Renal pelvis (tissue), 4 donors: ENCODE measurements around the gene SLC26A2. TPM values are rescaled to one million over a fixed set of nuclear protein-coding genes. Genes with fewer than 3 reads are reported as not detected.
A peak's percentile ranks its signal among the peaks of the same experiment; 100 is the strongest.

ENCODE experiments used
- DNase-seq: peaks from one replicate; pipeline ENCODE4 v3.0.0-alpha.2; 2013
- polyA plus RNA-seq, 3 donors: library from polyadenylated mRNA; unstranded; fragments of 120-200 nt; gene quantifications; one replicate each; pipeline ENCODE4 v1.2.1, GENCODE V29; 2013; ENCODE audit not compliant: insufficient read length in 3 of 3

Gene SLC26A2
- polyA plus RNA-seq, 3 donors, result 16.8 to 20.3 (median 17.2) TPM

DNA sequence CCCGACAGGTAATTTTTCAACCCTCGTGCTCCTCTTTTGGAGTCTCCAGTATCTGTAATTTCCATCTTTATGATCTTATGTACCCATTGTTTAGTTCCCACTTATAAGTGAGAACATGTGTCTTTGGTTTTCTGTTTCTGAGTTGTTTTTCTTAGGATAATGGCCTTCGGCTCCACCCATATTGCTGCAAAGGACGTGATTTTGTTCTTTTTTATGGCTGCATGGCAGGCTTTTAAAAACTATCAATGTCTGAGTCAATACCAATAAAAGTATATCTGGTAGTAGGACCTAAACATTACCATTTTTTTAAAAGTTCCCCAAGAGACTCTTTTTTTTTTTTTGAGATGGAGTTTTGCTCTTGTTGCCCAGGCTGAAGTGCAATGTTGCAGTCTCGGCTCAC is 3.9 kb upstream of the SLC26A2 start:
- DNase-seq, result no peak

DNA sequence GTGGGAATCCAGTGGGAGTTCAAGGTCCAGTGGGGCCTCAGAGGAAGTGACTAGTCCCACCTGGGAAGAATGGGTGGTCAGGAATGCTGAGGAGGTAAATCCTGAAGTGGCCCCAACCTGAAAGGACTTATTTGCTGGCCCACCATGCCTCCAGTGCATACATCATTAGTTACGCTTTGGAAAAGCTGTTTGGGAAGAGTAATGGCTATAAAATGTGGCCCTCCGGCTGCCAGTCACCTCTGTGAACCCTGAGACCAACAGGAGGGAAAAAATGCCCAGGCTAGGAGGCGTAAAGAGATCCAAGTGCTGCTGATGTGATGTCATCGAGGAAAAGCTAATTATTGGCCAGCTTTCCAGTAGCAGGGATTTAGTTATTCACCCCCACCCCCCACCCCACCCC is 2.7 kb upstream of the SLC26A2 start:
- peak; percentile 64 for DNase-seq

DNA sequence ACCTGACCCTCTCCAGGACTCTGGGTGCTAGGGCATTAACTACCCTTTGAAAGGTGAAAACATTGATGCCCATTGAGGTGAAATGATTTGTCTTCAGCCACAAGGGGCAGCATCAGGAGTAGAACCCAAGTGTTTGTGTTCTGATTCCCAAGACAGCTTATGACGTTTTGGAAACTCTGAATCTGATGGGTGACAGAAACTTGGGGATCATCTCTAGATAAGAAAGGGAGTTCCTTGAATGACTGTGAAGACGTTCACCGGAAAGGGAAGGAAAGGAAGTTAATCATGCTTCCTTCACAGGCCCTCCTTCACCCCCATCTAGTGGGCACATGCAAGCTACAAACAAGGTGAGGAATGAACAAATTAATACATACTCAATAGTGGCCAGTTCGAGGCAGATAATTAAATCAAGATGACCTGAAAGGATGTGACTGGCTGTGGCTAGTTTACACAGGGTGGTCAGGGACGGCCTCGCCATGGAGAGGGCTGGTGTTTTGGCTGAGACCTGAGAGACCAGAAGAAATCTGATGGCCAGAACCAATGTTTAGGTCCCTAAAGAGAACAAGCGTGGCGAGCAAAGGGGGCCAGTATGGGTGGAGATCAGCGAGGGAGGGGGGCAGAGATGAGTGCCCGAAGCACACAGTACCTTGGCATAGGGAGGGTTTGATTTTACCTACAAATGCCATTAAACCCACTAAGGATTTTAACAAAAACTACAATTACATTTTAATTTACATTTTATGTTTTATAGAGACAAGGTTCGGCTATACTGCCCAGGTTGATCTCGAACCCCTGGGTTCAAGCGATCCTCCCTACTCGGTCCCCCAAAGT is 937 bp upstream of the SLC26A2 start:
- no peak for DNase-seq

DNA sequence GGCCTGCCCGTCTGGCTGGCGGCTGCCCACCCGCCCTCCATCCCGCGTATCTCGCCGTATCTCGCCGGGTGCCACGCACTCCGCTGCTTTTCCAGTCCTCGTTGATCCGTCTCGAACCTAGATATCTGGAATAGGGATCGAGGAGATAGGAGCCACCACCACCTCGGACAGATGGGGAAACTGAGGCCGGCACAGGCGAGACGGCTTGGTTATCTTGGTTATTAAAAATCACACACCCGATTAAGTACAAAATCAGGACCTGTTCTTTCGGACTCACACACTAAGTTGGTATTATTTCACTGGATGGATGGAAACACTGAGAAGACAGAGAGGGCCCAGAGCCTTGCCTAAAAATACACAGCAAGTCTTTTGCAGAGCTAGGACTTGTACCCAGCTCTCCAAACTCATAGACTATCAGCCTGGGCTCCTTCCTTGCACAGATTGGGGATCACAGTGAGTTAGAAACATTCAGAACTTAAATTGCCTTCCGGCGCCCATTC is 678 bp downstream of the SLC26A2 start:
- no peak for DNase-seq

DNA sequence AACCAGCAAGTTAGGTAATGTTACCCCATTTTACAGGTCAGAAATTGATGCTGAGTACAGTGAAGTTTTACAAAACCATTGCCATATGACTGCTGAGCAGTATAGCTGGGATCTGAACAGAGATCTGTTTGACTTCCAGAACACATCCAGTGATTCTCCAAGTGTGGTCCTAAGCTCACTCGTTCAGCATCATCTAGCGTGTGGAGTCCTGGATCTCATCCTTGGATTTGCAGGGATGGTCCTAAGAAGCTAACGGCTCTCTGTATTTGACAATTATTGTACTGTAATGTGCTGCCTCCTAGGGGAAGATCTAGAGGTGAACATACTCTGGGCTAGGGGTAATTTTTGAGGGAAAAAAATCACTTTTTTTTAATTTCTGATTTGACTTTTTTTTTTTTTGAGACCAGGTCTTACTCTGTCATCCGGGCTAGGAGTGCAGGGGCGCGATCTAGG is 1.4 kb downstream of the SLC26A2 start:
- DNase-seq, result peak; percentile 24

DNA sequence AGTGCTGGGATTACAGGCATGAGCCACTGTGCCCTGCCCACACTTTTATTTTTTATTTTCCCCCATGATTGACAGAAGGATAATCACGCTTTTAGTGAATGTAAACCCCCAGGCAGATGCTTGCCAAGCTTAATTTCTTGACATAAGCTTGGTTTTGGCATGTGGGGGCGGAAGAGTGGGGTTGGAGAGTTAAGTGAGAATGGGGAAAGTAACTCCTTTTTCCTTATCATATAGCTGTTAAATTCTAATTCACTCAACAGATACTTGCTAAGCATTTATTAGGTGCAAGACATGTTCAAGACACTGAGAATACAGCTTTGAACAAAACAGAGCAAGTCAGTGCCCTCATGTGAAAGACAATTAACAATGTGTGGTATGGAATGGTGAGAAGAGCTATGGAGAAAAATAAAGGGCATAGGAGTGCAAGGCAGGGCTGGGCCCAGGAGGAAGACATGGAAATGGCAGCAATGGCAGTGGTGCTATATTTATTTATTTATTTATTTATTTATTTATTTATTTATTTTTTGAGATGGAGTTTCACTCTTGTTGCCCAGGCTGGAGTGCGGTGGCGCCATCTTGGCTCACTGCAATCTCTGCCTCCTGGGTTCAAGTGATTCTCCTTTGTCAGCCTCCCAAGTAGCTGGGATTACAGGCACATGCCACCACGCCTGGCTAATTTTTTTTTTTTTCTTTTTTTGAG is 2.2 kb downstream of the SLC26A2 start:
- DNase-seq, result no peak

DNA sequence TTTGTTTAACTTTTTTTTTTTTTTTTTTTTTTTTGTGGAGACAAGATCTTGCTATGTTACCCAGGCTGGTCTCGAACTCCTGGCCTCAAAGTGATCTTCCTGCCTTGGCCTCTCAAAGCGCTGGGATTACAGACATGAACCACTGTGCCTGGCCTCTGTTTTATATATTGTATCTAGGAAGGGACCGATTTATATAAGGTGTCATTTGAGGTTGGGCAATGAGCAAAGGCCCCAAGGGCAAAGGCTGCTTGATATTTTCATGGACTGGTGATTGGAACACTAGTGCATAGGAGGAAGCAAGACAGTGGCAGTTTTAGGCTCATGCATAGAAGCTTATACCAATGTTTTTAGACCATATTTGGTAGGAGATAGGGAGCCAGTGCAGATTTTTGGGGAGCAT is 3.2 kb downstream of the SLC26A2 start:
- DNase-seq, result no peak

DNA sequence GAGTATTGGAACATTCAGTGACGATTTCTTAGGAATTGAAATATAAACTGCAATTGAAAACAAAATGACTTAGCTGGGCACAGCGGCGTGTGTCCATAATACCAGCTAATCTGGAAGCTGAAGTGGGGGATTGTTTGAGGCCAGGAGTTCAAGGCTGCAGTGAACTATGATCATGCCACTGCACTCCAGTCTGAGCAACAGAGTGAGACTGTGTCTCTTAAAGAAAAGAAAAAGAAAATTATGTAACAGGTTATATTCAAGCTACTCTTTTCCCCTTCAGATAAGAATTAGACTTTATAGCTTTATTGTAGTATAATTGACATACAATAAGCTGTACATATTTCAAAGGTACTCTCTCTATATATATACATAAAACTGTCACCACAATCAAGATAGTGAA is 6.4 kb downstream of the SLC26A2 start:
- DNase-seq, result no peak

DNA sequence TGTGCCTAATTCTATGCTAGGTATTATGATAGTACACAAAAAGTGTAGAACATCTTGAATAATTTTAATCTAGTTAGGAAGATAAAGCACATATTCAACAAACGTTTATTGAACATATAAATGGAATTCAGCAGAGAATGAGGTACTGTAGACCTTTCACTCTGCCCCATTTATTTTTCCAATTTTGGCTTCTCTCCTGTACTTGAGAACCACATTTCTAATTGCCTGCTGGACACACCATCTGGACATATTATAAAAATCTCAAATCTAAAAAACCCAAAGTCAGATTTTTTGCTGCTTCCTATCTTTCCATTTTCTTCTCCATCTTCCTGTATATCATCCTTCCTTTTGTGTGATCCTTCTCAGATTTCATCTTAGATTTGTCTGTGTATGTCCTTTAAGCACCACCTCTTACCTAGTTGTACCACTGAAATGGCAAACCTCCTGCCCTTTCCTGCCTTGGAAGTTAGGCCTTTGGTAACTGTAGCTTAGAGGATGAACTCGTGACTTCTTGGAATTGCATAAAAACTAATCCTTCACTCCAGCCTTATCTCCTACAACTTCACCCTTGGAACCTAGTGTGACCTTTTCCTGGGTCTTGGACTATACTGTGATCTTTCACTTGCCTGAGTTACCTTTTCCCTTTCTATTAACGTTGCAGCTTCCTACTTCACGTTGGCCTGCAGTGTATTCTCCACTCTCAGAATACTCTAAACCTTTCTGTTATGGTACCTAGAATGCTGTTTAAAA is 8.8 kb downstream of the SLC26A2 start:
- DNase-seq, result no peak

DNA sequence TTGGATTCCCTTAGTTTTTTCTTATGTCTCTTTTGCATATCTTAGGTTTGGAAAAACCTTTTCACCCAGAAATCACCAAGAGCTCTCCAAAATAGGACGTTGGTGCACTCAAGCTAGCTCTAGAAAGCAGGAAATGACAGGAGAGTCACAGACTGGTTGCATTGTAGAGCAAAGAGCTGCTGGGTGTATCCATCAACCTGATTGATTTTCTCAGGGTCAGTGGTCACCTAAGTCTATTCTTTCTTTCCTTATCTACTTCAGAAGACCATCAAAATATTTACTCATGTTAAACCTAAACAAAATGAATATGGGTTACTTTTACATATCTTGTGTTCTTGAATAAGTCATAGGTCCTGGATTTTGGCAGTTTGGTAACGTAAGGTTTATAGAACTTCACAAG is 14.9 kb downstream of the SLC26A2 start:
- no peak for DNase-seq

DNA sequence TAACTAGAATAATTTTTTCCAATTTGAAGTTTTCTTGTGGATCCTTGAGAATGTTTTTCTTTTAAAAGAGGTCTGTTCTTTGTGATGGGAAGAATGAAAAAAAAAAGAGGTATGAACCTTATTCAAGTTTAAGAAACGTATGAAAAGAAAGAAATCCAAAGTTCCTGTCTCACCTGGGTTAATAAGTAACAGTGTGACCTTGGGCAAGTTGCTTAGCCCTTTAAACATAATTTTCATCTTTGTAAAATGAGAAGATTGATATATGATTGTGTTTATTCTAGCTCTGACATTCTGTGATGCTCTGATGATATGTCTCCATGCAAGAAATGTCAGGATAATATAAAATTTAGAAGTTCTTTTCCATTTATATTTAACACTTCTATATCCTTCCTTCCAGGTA is 19.3 kb downstream of the SLC26A2 start:
- DNase-seq, result no peak

DNA sequence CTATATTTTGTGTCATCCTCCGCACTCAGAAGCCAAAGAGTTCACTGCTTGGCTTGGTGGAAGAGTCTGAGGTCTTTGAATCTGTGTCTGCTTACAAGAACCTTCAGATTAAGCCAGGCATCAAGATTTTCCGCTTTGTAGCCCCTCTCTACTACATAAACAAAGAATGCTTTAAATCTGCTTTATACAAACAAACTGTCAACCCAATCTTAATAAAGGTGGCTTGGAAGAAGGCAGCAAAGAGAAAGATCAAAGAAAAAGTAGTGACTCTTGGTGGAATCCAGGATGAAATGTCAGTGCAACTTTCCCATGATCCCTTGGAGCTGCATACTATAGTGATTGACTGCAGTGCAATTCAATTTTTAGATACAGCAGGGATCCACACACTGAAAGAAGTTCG is 20.6 kb downstream of the SLC26A2 start:
- no peak for DNase-seq

DNA sequence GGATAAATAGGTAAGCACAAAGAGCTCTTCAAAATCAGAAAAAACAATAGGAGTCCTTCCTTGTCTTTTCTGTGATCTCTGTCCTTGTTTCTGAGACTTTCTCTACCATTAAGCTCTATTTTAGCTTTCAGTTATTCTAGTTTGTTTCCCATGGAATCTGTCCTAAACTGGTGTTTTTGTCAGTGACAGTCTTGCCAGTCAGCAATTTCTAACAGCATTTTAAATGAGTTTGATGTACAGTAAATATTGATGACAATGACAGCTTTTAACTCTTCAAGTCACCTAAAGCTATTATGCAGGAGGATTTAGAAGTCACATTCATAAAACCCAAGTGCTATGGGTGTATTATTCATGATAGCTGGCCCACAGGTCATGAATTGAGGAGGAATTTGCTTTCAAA is 21.9 kb downstream of the SLC26A2 start:
- no peak for DNase-seq

DNA sequence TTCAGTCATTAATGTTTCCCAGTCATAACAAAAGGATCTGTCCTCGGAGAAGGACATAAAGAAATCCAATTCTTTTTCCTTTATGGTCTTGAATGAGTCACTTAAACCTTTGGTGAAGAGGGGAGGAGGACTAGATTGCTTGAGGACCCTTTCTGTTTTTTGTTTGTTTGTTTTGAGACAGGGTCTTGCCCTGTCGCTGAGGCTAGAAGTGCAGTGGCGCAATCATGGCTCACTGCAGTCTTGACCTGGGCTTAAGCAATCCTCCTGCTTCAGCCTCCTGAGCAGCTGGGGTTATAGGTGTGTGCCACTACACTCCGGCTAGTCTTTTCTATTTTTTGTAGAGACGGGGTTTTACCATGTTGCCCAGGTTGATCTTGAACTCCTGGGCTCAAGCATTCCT is 27.6 kb downstream of the SLC26A2 start:
- no peak for DNase-seq

DNA sequence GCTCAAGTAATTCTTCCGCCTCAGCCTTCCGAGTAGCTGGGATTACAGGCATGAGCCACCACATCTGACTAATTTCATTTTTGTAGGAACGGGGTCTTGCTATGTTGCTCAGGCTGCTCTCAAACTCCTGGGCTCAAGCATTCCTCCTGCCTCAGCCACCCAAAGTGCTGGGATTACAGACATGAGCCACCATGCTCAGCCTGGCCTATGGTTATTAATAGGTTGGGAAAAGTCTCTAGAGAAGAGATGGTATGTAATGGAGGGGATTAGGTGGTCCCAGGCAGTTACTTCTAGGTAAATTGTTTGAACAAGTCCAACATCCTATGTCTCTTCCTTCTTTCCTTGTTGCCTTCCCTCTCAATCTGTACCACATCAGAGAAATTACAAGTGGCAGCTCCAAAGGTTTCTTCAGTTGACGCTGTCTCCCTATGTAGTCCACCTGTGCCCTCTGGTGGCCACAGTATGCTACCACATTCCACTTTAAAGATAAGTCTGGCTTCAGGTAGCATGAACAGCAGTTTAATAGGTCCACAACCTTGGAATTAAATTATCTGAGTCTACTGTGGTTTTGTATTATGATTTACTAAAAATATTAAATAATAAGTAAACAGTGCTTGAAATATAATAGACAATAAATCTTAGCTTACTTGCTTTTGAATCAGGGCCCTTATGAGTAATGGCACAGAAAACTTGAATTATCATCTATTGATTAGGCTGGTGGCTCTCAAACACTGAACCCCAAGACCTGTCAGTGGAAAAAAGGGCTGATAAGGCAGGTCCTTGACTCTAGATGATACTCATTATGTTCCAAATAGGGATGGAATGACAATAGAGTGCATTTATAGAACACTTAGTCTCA is 30.2 kb downstream of the SLC26A2 start:
- peak; percentile 76 for DNase-seq

DNA sequence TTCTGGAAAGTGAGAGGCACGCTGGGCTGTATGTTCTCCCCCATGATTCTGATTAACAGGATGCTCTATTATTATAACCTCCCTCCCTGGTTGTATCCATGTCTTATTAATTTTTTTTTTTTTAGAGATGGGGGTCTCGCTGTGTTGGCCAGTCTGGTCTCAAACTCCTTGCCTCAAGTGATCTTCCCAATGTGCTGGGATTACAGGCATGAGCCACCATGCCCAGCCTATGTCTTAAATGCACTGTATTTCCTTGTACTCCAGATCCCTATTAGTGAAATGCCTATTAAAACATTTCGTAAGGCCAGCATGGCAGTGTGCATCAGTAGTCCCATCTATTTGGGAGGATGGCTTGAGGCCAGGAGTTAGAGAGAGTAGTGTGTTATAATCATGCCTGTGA is 32.9 kb downstream of the SLC26A2 start:
- no peak for DNase-seq

DNA sequence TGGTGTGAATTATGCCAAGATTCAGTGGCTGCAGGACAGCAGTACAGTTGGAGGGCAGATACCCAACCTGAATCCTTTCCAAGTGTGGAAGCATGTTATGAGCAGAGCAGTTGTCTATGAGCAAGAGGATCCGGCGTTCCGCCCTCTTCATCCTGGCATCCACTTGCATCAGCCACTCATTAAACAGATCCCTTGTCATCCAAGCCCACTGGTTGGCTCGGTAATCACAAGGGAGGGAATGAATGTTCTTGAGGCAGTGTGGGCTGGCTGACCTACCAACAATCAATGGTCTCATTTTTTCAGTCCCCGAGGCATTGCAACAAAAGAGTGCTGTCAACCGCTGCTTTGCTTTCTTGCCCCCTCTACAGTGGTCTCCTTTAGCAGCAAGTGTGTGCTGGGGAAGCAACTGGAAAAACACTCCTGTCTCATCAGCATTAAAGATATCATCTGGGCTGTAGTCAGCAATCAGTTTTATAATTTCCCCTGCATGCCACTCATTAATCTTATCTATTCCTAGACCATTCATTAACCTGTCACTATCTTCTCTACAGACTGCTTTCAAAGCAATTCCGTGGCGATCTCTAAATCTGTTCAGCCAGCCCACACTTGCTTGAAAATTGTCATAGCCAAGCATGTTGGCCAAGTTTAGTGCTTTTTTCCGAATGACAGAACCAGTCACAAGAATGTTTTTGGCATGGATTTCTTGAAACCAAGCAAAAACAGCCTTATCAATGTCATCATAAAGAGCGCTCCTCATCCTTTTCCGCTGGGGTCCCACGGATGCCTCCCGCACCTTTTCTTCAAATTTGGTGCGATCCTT is 35.0 kb downstream of the SLC26A2 start:
- no peak for DNase-seq

DNA sequence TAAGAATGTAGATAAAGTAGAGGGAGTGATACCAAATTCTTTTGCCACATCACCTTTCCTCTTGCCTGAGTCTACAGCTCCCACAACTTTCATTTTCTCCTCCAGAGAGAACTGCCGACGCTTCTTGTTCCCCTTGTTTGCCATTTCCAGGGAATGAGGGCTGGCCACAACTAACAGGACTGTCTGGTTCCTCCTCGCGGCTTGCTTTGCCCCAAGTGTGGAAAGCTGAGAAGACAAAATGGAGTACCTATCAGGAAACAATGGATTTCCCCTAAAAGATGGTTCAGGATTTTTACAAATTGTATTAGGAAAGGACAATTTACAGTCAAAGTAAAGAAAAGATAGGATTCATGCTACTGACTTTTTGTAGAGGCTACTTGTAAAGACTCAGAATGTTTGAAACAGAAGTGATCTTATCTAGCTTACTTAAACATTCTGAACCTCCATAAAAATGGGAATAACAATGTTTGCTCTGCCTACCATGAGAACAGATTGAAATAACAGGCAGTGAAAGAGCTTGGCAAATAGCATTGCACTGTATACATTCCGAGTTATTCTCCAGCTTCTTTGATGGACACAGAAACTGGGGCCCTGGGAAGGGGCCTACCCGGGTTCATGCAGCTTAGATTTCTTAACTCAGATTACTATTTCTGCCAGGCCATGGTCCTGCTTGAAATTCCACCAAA is 35.8 kb downstream of the SLC26A2 start:
- DNase-seq, result no peak

DNA sequence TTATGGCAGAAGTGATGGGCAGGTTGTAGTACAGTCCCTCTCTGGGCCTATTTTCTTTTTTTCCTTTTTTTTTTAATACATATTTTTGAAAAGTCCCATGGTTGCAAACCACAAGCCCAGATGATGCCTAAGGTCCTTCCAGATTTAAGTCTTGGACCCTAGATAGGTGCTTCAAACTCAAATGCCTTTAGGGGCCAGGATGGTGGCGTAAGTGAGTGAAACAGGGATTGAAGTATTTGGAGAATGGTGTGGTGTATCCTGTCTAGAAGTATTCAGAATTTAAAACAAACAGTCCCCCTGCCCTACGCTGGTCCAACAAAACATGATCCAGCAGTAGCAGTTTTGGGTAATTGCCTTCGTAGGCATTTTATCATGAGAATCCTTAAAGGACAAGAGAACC is 37.7 kb downstream of the SLC26A2 start:
- no peak for DNase-seq

DNA sequence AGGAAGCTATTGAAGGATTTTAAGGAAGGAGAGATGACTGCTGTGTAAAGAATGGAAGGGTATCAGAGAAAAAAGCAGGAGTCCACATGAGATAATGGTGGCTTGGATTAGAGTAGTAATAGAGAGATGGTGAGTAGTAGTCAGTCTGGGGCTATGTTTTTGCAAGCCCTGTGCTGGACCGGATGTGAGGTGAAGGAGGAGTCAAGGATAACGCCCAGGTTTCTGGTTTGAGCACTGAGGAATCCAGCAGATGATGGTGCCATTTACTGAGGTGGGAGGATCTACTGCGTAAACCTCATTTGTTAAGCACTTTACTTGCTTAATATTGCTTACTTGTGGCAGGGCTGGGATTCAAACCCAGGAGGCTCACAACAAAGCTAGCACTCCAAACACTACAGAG is 38.8 kb downstream of the SLC26A2 start:
- DNase-seq, result no peak
